ENCODE measurements around the gene SLC5A12.

SLC5A12 gene

GRCh38 chr11:26721948-26722475 lies at the start of gene SLC5A12:
TSS of gene SLC5A12 (minus strand) at chr11:26722060. CDS start at chr11:26721714, 346 bp downstream.
- DNase-seq (ENCODE audit: low spot score), result no peak

GRCh38 chr11:26769027-26769426 lies 47.2 kb upstream of the SLC5A12 start:
- no peak for DNase-seq (ENCODE audit: low spot score)

- no peak for DNase-seq (ENCODE audit: low spot score)
Measured at GRCh38 chr11:26767060-26767459, 45.2 kb upstream of the SLC5A12 start.

- DNase-seq (ENCODE audit: low spot score), result no peak
Measured at GRCh38 chr11:26765323-26765722, 43.5 kb upstream of the SLC5A12 start.

GRCh38 chr11:26764825-26765224 lies 43.0 kb upstream of the SLC5A12 start:
- no peak for DNase-seq (ENCODE audit: low spot score)

- no peak for DNase-seq (ENCODE audit: low spot score)
Measured at GRCh38 chr11:26764315-26764714, 42.5 kb upstream of the SLC5A12 start.

- DNase-seq (ENCODE audit: low spot score), result no peak
Measured at GRCh38 chr11:26762089-26762488, 40.2 kb upstream of the SLC5A12 start.

GRCh38 chr11:26761361-26761809 lies 39.5 kb upstream of the SLC5A12 start:
- DNase-seq (ENCODE audit: low spot score), result no peak

GRCh38 chr11:26757995-26758394 lies 36.1 kb upstream of the SLC5A12 start:
- DNase-seq (ENCODE audit: low spot score), result no peak

GRCh38 chr11:26755762-26756161 lies 33.9 kb upstream of the SLC5A12 start:
- no peak for DNase-seq (ENCODE audit: low spot score)

GRCh38 chr11:26753723-26754504 lies 32.1 kb upstream of the SLC5A12 start:
- peak; percentile 67 for DNase-seq (ENCODE audit: low spot score)

GRCh38 chr11:26749927-26750326 lies 28.1 kb upstream of the SLC5A12 start:
- no peak for DNase-seq (ENCODE audit: low spot score)

GRCh38 chr11:26743622-26744021 lies 21.8 kb upstream of the SLC5A12 start:
- DNase-seq (ENCODE audit: low spot score), result no peak

GRCh38 chr11:26742966-26743365 lies 21.1 kb upstream of the SLC5A12 start:
- no peak for DNase-seq (ENCODE audit: low spot score)

- no peak for DNase-seq (ENCODE audit: low spot score)
Measured at GRCh38 chr11:26741036-26741435, 19.2 kb upstream of the SLC5A12 start.

- no peak for DNase-seq (ENCODE audit: low spot score)
Measured at GRCh38 chr11:26739366-26740073, 17.7 kb upstream of the SLC5A12 start.

GRCh38 chr11:26734691-26735090 lies 12.8 kb upstream of the SLC5A12 start:
- no peak for DNase-seq (ENCODE audit: low spot score)

GRCh38 chr11:26731084-26731456 lies 9.2 kb upstream of the SLC5A12 start:
- no peak for DNase-seq (ENCODE audit: low spot score)

- no peak for DNase-seq (ENCODE audit: low spot score)
Measured at GRCh38 chr11:26730414-26731083, 8.7 kb upstream of the SLC5A12 start.

GRCh38 chr11:26729284-26729683 lies 7.4 kb upstream of the SLC5A12 start:
- DNase-seq (ENCODE audit: low spot score), result no peak

GRCh38 chr11:26726960-26727359 lies 5.1 kb upstream of the SLC5A12 start:
- DNase-seq (ENCODE audit: low spot score), result no peak

- DNase-seq (ENCODE audit: low spot score), result no peak
Measured at GRCh38 chr11:26719998-26720397, 1.9 kb downstream of the SLC5A12 start.
